HEK293T (cell line): Measurements from ENCODE around the gene KIAA1549.

Experiments
- CTCF ChIA-PET: fragments of 350-600 bp; formaldehyde crosslinking; extraction: SDS; loops from one replicate; lab custom pipeline; 2021; ENCODE audit warnings: antibody characterized with exemption, inconsistent platforms; lab: Yijun Ruan, JAX
- POLR2A ChIA-PET: fragments of 350-600 bp; formaldehyde crosslinking; extraction: SDS; loops from one replicate; lab custom pipeline; 2020; ENCODE audit warnings: antibody characterized with exemption, inconsistent platforms; lab: Yijun Ruan, JAX
- DNase-seq: peaks from one replicate; pipeline ENCODE4 v3.0.0; 2012; ENCODE audit warnings: mixed read lengths; ENCODE audit errors: extremely low spot score
- ARNT ChIP-seq: fragments of 450-650 bp; IDR thresholded peaks from 2 replicates; pipeline ENCODE4 v1.6.1; 2017; ENCODE audit warnings: mild to moderate bottlenecking
- BHLHE40 ChIP-seq: fragments of 450-650 bp; IDR thresholded peaks from 2 replicates; pipeline ENCODE4 v1.6.1; 2016; ENCODE audit warnings: mild to moderate bottlenecking, moderate library complexity, borderline replicate concordance
- CTBP1 ChIP-seq: fragments of 450-650 bp; IDR thresholded peaks from 2 replicates; pipeline ENCODE4 v1.6.1; 2016; ENCODE audit warnings: borderline replicate concordance
- ELF4 ChIP-seq: fragments of 450-650 bp; IDR thresholded peaks from 2 replicates; pipeline ENCODE4 v1.6.1; 2017; ENCODE audit warnings: antibody characterized with exemption
- FOXA1 ChIP-seq: fragments of 450-650 bp; IDR thresholded peaks from 2 replicates; pipeline ENCODE4 v1.6.1; 2016; ENCODE audit warnings: mild to moderate bottlenecking
- FOXK2 ChIP-seq: fragments of 450-650 bp; IDR thresholded peaks from 2 replicates; pipeline ENCODE4 v1.6.1; 2016; ENCODE audit warnings: mild to moderate bottlenecking
- FOXM1 ChIP-seq: fragments of 450-650 bp; IDR thresholded peaks from 2 replicates; pipeline ENCODE4 v1.6.1; 2017; ENCODE audit warnings: mild to moderate bottlenecking, borderline replicate concordance
- HDGF ChIP-seq: fragments of 450-650 bp; IDR thresholded peaks from 2 replicates; pipeline ENCODE4 v1.6.1; 2017; ENCODE audit warnings: antibody characterized with exemption, borderline replicate concordance
- L3MBTL2 ChIP-seq: fragments of 450-650 bp; conservative IDR thresholded peaks from 2 replicates; pipeline ENCODE4 v1.6.1; 2016; ENCODE audit warnings: mild to moderate bottlenecking
- LEF1 ChIP-seq: fragments of 450-650 bp; IDR thresholded peaks from 2 replicates; pipeline ENCODE4 v1.6.1; 2017; ENCODE audit warnings: mild to moderate bottlenecking, borderline replicate concordance
- NFRKB ChIP-seq: fragments of 450-650 bp; IDR thresholded peaks from 2 replicates; pipeline ENCODE4 v1.6.1; 2016; ENCODE audit warnings: mild to moderate bottlenecking, moderate library complexity
- PKNOX1 ChIP-seq: fragments of 450-650 bp; IDR thresholded peaks from 2 replicates; pipeline ENCODE4 v1.6.1; 2016
- SP1 ChIP-seq: fragments of 450-650 bp; IDR thresholded peaks from 2 replicates; pipeline ENCODE4 v1.6.1; 2017
- SUZ12 ChIP-seq: fragments of 450-650 bp; IDR thresholded peaks from 2 replicates; pipeline ENCODE4 v1.6.1; 2016; ENCODE audit warnings: mild to moderate bottlenecking
- TARDBP ChIP-seq: fragments of 450-650 bp; IDR thresholded peaks from 2 replicates; pipeline ENCODE4 v1.6.1; 2016
- ZNF384 ChIP-seq: fragments of 450-650 bp; IDR thresholded peaks from 2 replicates; pipeline ENCODE4 v1.6.1; 2016

The KIAA1549 gene

GRCh38 chr7:138864667-138865066 lies 116.5 kb downstream of the KIAA1549 start:
- CTCF ChIA-PET, result no interaction called here
- POLR2A ChIA-PET, result no interaction called here
- no peak for TF ChIP-seq FOXA1
- no peak for TF ChIP-seq PKNOX1
- TF ChIP-seq CTBP1, result no peak
- no peak for TF ChIP-seq FOXM1
- TF ChIP-seq ZNF384, result no peak
- no peak for TF ChIP-seq FOXK2
- TF ChIP-seq LEF1, result no peak
- TF ChIP-seq SUZ12, result no peak
- TF ChIP-seq BHLHE40, result no peak
- no peak for TF ChIP-seq NFRKB
- TF ChIP-seq TARDBP, result no peak
- no peak for TF ChIP-seq ARNT
- no peak for TF ChIP-seq HDGF
- TF ChIP-seq ELF4, result no peak
- TF ChIP-seq L3MBTL2, result no peak
- no peak for TF ChIP-seq SP1
- no peak for DNase-seq

DNA sequence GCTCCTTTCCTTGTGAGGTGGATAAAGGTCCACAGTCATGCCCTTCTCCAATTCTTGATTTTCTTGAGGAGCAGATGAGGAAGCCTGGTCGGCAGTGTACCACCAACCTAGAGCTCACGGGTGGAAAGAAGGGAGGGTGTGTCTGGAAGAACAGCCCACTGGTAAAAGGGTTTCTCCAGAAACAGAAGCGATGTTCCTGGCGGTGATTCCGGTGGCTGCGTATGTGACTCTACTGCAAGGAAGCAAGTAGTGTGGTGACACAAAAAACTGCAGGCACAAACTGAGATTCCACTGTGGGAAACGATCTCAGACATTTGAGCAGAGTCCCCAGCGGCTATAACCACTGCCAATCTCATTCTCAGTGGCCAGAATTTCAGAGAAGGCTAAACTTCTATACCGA lies 117.3 kb downstream of the KIAA1549 start:
- ChIA-PET POLR2A (no interaction called here), CTCF (no interaction called here)
- no peak for TF ChIP-seq LEF1
- no peak for TF ChIP-seq ARNT
- no peak for TF ChIP-seq FOXA1
- TF ChIP-seq SP1, result no peak
- no peak for TF ChIP-seq PKNOX1
- DNase-seq, result no peak

GRCh38 chr7:138861051-138861450 lies 120.1 kb downstream of the KIAA1549 start:
- CTCF ChIA-PET, result interaction anchor here (0.9 kb wide), 1 partner anchor 38 kb away, joined by 3 read pairs; no protein-coding TSS in a partner anchor
- TF ChIP-seq FOXM1 (no peak), FOXK2 (no peak), HDGF (no peak), LEF1 (no peak), ARNT (no peak), BHLHE40 (no peak), ZNF384 (no peak), NFRKB (no peak), L3MBTL2 (no peak), PKNOX1 (no peak), SUZ12 (no peak), ELF4 (no peak), CTBP1 (no peak), SP1 (no peak), TARDBP (no peak), FOXA1 (no peak)
- POLR2A ChIA-PET, result no interaction called here
- DNase-seq, result no peak

DNA sequence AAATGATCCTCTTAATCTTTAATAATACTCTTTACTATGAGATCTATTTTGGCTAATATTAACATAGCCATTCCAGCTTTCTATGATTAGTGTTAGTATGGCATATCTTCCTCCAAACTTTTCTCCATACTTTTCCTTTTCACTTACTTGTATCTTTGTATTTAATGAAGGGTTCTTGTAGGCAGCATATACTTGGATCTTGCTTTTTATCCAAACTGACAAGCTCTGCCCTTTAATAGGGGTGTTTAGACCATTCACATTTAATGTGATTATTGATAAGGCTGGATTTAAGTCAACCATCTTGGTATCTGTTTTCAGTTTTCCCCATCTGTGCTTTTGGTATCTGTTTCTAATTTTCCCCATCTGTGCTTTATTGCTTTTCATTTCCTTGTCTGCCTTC lies 123.5 kb downstream of the KIAA1549 start:
- CTCF ChIA-PET, result no interaction called here
- POLR2A ChIA-PET, result no interaction called here
- TF ChIP-seq FOXK2, result no peak
- no peak for TF ChIP-seq SP1
- no peak for TF ChIP-seq SUZ12
- TF ChIP-seq BHLHE40, result no peak
- TF ChIP-seq CTBP1, result no peak
- TF ChIP-seq FOXM1, result no peak
- no peak for TF ChIP-seq ZNF384
- no peak for TF ChIP-seq L3MBTL2
- no peak for TF ChIP-seq NFRKB
- no peak for DNase-seq

GRCh38 chr7:138854115-138854645 lies 127.0 kb downstream of the KIAA1549 start:
- CTCF ChIA-PET, result no interaction called here

GRCh38 chr7:138853448-138853847 lies 127.7 kb downstream of the KIAA1549 start:
- CTCF ChIA-PET, result no interaction called here
- DNase-seq, result no peak
- TF ChIP-seq SP1 (no peak), L3MBTL2 (no peak), FOXM1 (no peak), NFRKB (no peak), HDGF (no peak)
- POLR2A ChIA-PET, result no interaction called here

More at GRCh38 chr7:138854115-138854645, 127.0 kb downstream of the KIAA1549 start:
- TF ChIP-seq FOXM1, result no peak
- no peak for TF ChIP-seq ARNT
- TF ChIP-seq LEF1, result no peak
- no peak for TF ChIP-seq BHLHE40
- no peak for TF ChIP-seq L3MBTL2
- TF ChIP-seq FOXK2, result no peak
- POLR2A ChIA-PET, result no interaction called here
- no peak for DNase-seq

- POLR2A ChIA-PET, result no interaction called here
- no peak for TF ChIP-seq TARDBP
- no peak for TF ChIP-seq SP1
- TF ChIP-seq HDGF, result no peak
- no peak for TF ChIP-seq BHLHE40
- TF ChIP-seq FOXA1, result no peak
- TF ChIP-seq ZNF384, result no peak
- CTCF ChIA-PET, result no interaction called here
- no peak for DNase-seq
Observed at GRCh38 chr7:138852469-138852868, 128.7 kb downstream of the KIAA1549 start.
